Pancreas (tissue), 10 donors: ENCODE measurements around the gene TSHZ2. TPM values are rescaled to one million over a fixed set of nuclear protein-coding genes. Genes with fewer than 3 reads are reported as not detected.

Experiments used
- ATAC-seq, 4 donors: fragments of 200-7000 bp; cut with Tn5 transposase; one replicate each; pipeline versions ENCODE4 v1.8.0 to v1.9.1; 2020; ENCODE audit warnings: mild to moderate bottlenecking in 4 of 4, moderate library complexity in 4 of 4
- DNase-seq, 6 donors: peaks; one replicate each; pipeline ENCODE4 v3.0.0-alpha.2; 2020
- FAIRE-seq: peaks from 2 replicates; lab custom pipeline; 2012; peaks lifted over from hg19 to GRCh38; lab: Jason Lieb, UNC
- H3K27ac ChIP-seq, 4 donors: fragments of 200-600 bp; sonication (generic); 1 replicate in 3 of 4; 2 replicates in 1 of 4; pipeline versions ENCODE4 v1.5.0 to v1.8.0; 2020
- H3K27me3 ChIP-seq, 4 donors: fragments of 200-600 bp; one replicate each; pipeline ENCODE4 v1.8.0; 2021
- H3K36me3 ChIP-seq, 3 donors: fragments of 200-600 bp; sonication (generic) in 1 of 3; one replicate each; pipeline versions ENCODE4 v1.5.0 to v1.8.0; 2020 to 2021
- H3K4me1 ChIP-seq, 3 donors: fragments of 200-600 bp; one replicate each; pipeline ENCODE4 v1.8.0; 2021
- H3K4me3 ChIP-seq, 4 donors: fragments of 200-600 bp; sonication (generic) in 2 of 4; one replicate each; pipeline versions ENCODE4 v1.5.0 to v1.8.0; 2020 to 2021
- H3K9me3 ChIP-seq, 4 donors: fragments of 200-600 bp; one replicate each; pipeline ENCODE4 v1.8.0; 2021
- CTCF ChIP-seq, 4 donors: fragments of 200-600 bp; sonication (generic) in 3 of 4; IDR thresholded peaks; one replicate each; pipeline versions ENCODE4 v1.5.0 to v1.8.0; 2021; ENCODE audit warnings: antibody characterized with exemption in 4 of 4
- WGBS, 2 donors: extraction: QIAGEN DNeasy Blood & Tissue Kit; methylation state at CpG; one replicate each; pipeline ENCODE4 v1.1.7; 2013; 5-methylcytosine and 5-hydroxymethylcytosine counted together
- intact Hi-C, 3 donors: fragments of 100-400 bp; cut with DNase I; formaldehyde crosslinking; loops; one replicate each; pipeline versions ENCODE4 v1.11.1 to v1.14.2; 2022
- polyA plus RNA-seq, 2 donors: library from polyadenylated mRNA; stranded (reverse); fragments of 200-250 nt; gene quantifications; one replicate each; pipeline ENCODE4 v1.2.3, GENCODE V29; 2013
- total RNA-seq, 6 donors: library from RNA; stranded (reverse); fragmentation: NEBNext Ultra II Directional in 4 of 6; extraction: Animal tissue kit (Norgen Biotek cat#: 25700) in 4 of 6; gene quantifications; one replicate each; pipeline versions ENCODE4 v1.2.1 to v1.2.4, GENCODE V29; 2021 to 2023
- donor health status: healthy with polysubstance abuse.
- donor health status: DM: no; HTN: no; CAD: no; lungs with moderate emphysema.
- donor health status: DM: no; HTN: no; CAD: no.
- donor health status: control.
- donor health status: control.
- donor health status: Bipolar disorder and iron deficiency.
- donor health status: DM: yes; HTN: yes; CAD: no.
- donor health status: DM: no; HTN: no; CAD: no.
- donor health status: DM: no; HTN: no; CAD: no.
- donor health status: DM: yes; HTN: yes; CAD: no.

Gene TSHZ2
- total and polyA plus RNA-seq, 8 donors = 2.2 to 23.5 (median 4.5) TPM

- no peak for TF ChIP-seq CTCF (IDR thresholded peaks at IDR 0.05)
- no peaks in the 10 kb centered on the region for H3K36me3 ChIP-seq
- intact Hi-C loops = no loop called here
- H3K9me3 ChIP-seq = no peaks in the 10 kb centered on the region
- DNase-seq = no peak
- 87 to 91% methylated on average over 8 of the region's 8 CpGs for WGBS, 2 donors
- no peaks in the 10 kb centered on the region for H3K4me1 ChIP-seq
- no peak overlapping the region for H3K4me3 ChIP-seq
- H3K27ac ChIP-seq = no peak overlapping the region
- ATAC-seq = no peak
- FAIRE-seq = no peak
- H3K27me3 ChIP-seq = no peaks in the 10 kb centered on the region
These were observed 416.0 kb downstream of the TSHZ2 start for GRCh38 chr20:53387983-53388675.

- intact Hi-C loops = no loop called here
- Histone ChIP-seq H3K4me1 (peaks cover 0 to 7% (median 4%) of the 10 kb centered on the region in 3 donors), H3K9me3 (no peaks in the 10 kb centered on the region), H3K27me3 (no peaks in the 10 kb centered on the region), H3K27ac (no peak overlapping the region), H3K4me3 (no peak overlapping the region), H3K36me3 (no peaks in the 10 kb centered on the region)
- 93% methylated on average over 10 of the region's 10 CpGs for WGBS, 2 donors
- ATAC-seq (no peak), DNase-seq (no peak), FAIRE-seq (no peak)
- TF ChIP-seq CTCF (IDR thresholded peaks at IDR 0.05) = no peak
These were observed 417.6 kb downstream of the TSHZ2 start for GRCh38 chr20:53389516-53390300.

- intact Hi-C loops = no loop called here
- H3K4me3 ChIP-seq = no peak overlapping the region
- H3K27me3 ChIP-seq = no peaks in the 10 kb centered on the region
- TF ChIP-seq CTCF (IDR thresholded peaks at IDR 0.05) = no peak
- DNase-seq (no peak), ATAC-seq (no peak), FAIRE-seq (no peak)
- WGBS, 2 donors = 88 to 94% methylated on average over 2 of the region's 2 CpGs
- no peaks in the 10 kb centered on the region for H3K36me3 ChIP-seq
- H3K27ac ChIP-seq = no peak overlapping the region
- H3K4me1 ChIP-seq = peaks cover 0 to 7% (median 4%) of the 10 kb centered on the region in 3 donors
- no peaks in the 10 kb centered on the region for H3K9me3 ChIP-seq
These were observed 418.6 kb downstream of the TSHZ2 start for GRCh38 chr20:53390770-53391169.

GRCh38 chr20:53394433-53394832 lies 422.3 kb downstream of the TSHZ2 start:
- Histone ChIP-seq H3K27me3 (no peaks in the 10 kb centered on the region), H3K4me1 (peaks cover 0 to 7% (median 4%) of the 10 kb centered on the region in 3 donors), H3K36me3 (no peaks in the 10 kb centered on the region), H3K9me3 (no peaks in the 10 kb centered on the region), H3K27ac (no peak overlapping the region), H3K4me3 (no peak overlapping the region)
- ATAC-seq = peak; percentile 60 to 95 (median 80)
- no peak for TF ChIP-seq CTCF (IDR thresholded peaks at IDR 0.05)
- no peak for FAIRE-seq
- DNase-seq = peak in 1 of 6 donors; percentile 10
- intact Hi-C loops = no loop called here
